ENCODE data around the gene C1orf35. TPM values are rescaled to one million over a fixed set of nuclear protein-coding genes. Genes with fewer than 3 reads are reported as not detected.

C1orf35 gene
- total RNA-seq, 1 experiment from 2014 or later, result 31.0 TPM

- no peak overlapping the region for H2AFZ ChIP-seq (ENCODE audit: low read length)
- no peak overlapping the region for H2BK12ac ChIP-seq (ENCODE audit: insufficient read length, low read depth, low read length)
- no peak overlapping the region for H2AK5ac ChIP-seq (ENCODE audit: insufficient read length, low read length)
- no peak overlapping the region for H3K4ac ChIP-seq (ENCODE audit: low read depth, low read length)
- no peak overlapping the region for H4K5ac ChIP-seq (ENCODE audit: insufficient read length, low read depth, low read length)
- WGBS (ENCODE audit: extremely low coverage, insufficient read length, low lambda C conversion rate), result no CpG with 5 or more reads among the region's 7 CpGs
- Mint-ChIP-seq H3K27ac (no peak overlapping the region; a peak in 2 of 7 replicates), H3K4me3 (0 out of 5 replicates have a peak overlapping the region, but pooled peaks of 1 of the 2 experiments have one; percentile 25), H3K4me1 (peaks cover 38 to 46% of the 10 kb centered on the region in 2 experiments), H3K9me3 (0 out of 5 replicates have a peak, but pooled peaks cover 0 to 3% of the 10 kb centered on the region in 2 experiments), H3K27me3 (ENCODE audit: low read depth) (no peaks in the 10 kb centered on the region; the same call in 1 of the 2 replicates), H3K36me3 (ENCODE audit: insufficient read depth in 1 of 3, low read depth in 3 of 3) (peaks cover 23 to 31% (median 27%) of the 10 kb centered on the region in 3 experiments)
- no peak overlapping the region for H3K27ac ChIP-seq (ENCODE audit: insufficient read length, low read depth, low read length)
- H2BK5ac ChIP-seq (ENCODE audit: insufficient read length, low read length), result no peak overlapping the region
- H3K4me2 ChIP-seq (ENCODE audit: insufficient read depth, insufficient read length, low read length), result no peak overlapping the region
- no peak overlapping the region for H2BK15ac ChIP-seq (ENCODE audit: low read depth, low read length)
- H3K4me1 ChIP-seq (ENCODE audit: insufficient read depth, low read length), result peaks cover 6% of the 10 kb centered on the region
- H3K79me2 ChIP-seq (ENCODE audit: insufficient read depth, low read length), result peaks cover 95% of the 10 kb centered on the region
- H3K18ac ChIP-seq (ENCODE audit: insufficient read length, low read depth, low read length), result no peak overlapping the region
- no peak for DNase-seq
- H4K20me1 ChIP-seq (ENCODE audit: control insufficient read depth, insufficient read depth, insufficient read length), result peaks cover 5% of the 10 kb centered on the region
- H3K9ac ChIP-seq (ENCODE audit: extremely low read depth, insufficient read length, low read length), result no peak overlapping the region
- TF ChIP-seq, protein P1, sequence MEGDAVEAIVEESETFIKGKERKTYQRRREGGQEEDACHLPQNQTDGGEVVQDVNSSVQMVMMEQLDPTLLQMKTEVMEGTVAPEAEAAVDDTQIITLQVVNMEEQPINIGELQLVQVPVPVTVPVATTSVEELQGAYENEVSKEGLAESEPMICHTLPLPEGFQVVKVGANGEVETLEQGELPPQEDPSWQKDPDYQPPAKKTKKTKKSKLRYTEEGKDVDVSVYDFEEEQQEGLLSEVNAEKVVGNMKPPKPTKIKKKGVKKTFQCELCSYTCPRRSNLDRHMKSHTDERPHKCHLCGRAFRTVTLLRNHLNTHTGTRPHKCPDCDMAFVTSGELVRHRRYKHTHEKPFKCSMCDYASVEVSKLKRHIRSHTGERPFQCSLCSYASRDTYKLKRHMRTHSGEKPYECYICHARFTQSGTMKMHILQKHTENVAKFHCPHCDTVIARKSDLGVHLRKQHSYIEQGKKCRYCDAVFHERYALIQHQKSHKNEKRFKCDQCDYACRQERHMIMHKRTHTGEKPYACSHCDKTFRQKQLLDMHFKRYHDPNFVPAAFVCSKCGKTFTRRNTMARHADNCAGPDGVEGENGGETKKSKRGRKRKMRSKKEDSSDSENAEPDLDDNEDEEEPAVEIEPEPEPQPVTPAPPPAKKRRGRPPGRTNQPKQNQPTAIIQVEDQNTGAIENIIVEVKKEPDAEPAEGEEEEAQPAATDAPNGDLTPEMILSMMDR (conservative IDR thresholded peaks at IDR 0.05), result no peak
- H3T11ph ChIP-seq (ENCODE audit: low read length), result no peak overlapping the region
- no peaks in the 10 kb centered on the region for H3K9me3 ChIP-seq (ENCODE audit: control insufficient read depth, low read depth, low read length)
- H3K27me3 ChIP-seq (ENCODE audit: insufficient read depth, low read length), result no peaks in the 10 kb centered on the region
- H3K23ac ChIP-seq (ENCODE audit: insufficient read length, low read depth, low read length), result no peak overlapping the region
- H3K56ac ChIP-seq (ENCODE audit: insufficient read length, low read depth, low read length), result no peak overlapping the region
- no peak overlapping the region for H2BK120ac ChIP-seq (ENCODE audit: low read depth, low read length, poor library complexity, severe bottlenecking)
- H4K91ac ChIP-seq (ENCODE audit: insufficient read length, low read depth, low read length), result no peak overlapping the region
- H3K14ac ChIP-seq (ENCODE audit: insufficient read depth, low read length), result no peak overlapping the region
- peaks cover 10% of the 10 kb centered on the region for H3K23me2 ChIP-seq (ENCODE audit: insufficient read length, low read depth, low read length, poor library complexity, severe bottlenecking)
- peaks cover 23% of the 10 kb centered on the region for H3K79me1 ChIP-seq (ENCODE audit: insufficient read depth, low read depth, low read length, poor library complexity, severe bottlenecking)
- H4K8ac ChIP-seq (replicated peaks; ENCODE audit: insufficient read length, low read depth, low read length), result no peak overlapping the region
- no peak overlapping the region for H2BK20ac ChIP-seq (ENCODE audit: low read depth, low read length, poor library complexity, severe bottlenecking)
These were observed 15.3 kb downstream of the C1orf35 start for GRCh38 chr1:228087771-228088251.
